CD4-positive, alpha-beta T cell treated with Interleukin-1 beta for 1 hour (primary cell): ENCODE data around the gene NFKBIL1.

Experiments
- DNase-seq, 2 donors: peaks; one replicate each; pipeline ENCODE4 v3.0.0-alpha.2; 2020 to 2022

The NFKBIL1 gene

DNA sequence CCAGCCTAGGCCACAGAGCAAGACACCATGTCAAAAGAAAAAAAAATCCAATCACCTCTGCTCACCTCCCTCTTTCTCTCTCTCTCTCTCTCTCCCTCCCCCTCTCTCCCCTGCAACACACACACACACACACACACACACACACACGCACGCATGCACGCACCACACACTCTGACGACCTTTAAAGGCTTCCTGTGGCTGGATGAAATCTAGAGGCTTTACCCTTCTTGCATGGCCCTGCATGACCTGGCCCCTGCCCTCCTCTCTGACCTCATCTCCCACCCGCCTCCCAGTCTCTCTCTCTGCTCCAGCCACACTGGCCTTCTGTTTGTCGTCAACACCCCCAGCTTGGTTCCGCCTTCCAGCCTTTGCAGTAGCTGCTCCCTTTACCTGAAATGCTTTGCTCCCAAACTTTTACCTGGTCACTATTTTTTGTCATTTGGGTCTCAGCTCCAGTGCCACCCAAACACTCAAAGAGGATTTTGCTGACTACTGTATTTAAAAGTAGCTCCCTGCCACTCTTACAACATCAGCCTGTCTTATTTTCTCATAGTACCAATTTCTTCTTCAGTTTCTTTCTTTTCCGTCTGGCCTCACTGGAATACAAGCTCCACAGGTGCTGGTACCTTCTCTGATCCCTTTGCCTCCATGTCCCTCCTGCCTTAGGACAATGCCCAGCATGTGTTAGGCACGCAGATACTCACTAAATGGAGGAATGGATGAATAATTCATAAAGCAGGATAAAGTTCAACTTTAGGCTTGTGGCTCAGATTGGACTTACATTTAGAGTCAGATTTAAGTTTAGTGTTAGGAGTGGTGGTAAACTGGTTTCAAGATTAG is 20.3 kb downstream of the NFKBIL1 start:
- DNase-seq: peak; percentile 47 to 51

DNA sequence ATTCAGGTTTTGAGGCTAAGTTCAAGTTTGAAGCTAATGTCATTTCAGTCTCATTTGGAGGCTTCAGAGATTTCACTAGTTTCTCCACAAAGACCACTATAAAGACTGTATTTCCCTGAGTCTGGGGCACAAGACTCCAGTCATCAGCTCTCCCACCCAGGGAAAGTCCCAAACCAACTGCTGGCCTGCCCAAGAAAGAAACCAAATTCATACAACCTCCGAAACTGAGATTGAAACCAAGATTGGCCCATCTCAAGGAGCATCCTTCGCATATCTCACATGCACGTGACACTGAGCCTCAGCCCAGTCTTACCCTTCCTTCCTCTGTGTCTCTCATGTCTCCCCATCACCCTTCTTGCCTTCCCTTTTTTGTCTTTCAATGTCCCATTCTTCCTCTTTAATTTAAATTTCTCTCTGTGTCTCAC is 21.1 kb downstream of the NFKBIL1 start:
- DNase-seq: peak; percentile 81 to 87

DNA sequence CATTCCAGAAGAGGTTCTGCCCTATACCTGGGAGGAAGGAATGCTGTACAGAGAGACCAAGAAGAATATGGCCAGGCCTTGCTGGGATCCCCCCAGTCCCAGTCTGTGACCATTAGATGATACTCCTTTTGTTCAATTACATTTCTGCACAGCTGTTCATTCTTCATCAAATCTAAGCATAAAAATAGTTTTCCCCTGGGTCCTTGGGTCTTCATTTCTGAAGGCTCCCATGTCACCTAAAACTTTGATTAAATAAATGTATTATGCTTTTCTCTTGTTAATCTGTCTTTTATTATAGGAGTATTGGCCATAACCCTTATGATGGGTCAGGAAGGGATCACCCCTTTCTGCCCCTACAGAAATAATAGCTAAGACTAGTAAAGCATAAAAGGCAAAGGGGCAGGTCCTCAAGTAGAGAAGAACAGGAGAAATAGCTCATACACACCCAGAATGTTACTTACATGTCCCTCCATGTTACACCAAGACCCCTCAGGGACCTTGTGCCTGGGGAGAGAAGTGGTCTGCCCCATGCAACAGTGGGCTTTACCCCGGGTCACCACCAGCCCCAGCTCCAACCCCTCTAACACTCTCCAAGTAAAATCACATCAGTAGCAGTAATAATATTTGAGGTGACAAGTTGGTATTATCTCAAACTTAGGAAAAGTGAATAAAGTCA is 22.6 kb downstream of the NFKBIL1 start:
- no peak for DNase-seq

GRCh38 chr6:31572041-31572911 is 24.9 kb downstream of the NFKBIL1 start, which contains the start of gene LTA:
Gene LTA (plus strand): TSS chr6:31572289. CDS start chr6:31572743, 454 bp downstream.
- peak; percentile 78 to 81 for DNase-seq

GRCh38 chr6:31573239-31574105 is 26.1 kb downstream of the NFKBIL1 start:
- no peak for DNase-seq

- no peak for DNase-seq
These were observed 27.0 kb downstream of the NFKBIL1 start for GRCh38 chr6:31574106-31575061.

DNA sequence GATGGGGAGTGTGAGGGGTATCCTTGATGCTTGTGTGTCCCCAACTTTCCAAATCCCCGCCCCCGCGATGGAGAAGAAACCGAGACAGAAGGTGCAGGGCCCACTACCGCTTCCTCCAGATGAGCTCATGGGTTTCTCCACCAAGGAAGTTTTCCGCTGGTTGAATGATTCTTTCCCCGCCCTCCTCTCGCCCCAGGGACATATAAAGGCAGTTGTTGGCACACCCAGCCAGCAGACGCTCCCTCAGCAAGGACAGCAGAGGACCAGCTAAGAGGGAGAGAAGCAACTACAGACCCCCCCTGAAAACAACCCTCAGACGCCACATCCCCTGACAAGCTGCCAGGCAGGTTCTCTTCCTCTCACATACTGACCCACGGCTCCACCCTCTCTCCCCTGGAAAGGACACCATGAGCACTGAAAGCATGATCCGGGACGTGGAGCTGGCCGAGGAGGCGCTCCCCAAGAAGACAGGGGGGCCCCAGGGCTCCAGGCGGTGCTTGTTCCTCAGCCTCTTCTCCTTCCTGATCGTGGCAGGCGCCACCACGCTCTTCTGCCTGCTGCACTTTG is 28.0 kb downstream of the NFKBIL1 start, which contains the start of gene TNF:
TNF (plus strand) TSS at position 231 of the 567 bp plus-strand sequence; CDS start at position 408, 177 bp downstream.
- DNase-seq: peak; percentile 90 to 93

DNA sequence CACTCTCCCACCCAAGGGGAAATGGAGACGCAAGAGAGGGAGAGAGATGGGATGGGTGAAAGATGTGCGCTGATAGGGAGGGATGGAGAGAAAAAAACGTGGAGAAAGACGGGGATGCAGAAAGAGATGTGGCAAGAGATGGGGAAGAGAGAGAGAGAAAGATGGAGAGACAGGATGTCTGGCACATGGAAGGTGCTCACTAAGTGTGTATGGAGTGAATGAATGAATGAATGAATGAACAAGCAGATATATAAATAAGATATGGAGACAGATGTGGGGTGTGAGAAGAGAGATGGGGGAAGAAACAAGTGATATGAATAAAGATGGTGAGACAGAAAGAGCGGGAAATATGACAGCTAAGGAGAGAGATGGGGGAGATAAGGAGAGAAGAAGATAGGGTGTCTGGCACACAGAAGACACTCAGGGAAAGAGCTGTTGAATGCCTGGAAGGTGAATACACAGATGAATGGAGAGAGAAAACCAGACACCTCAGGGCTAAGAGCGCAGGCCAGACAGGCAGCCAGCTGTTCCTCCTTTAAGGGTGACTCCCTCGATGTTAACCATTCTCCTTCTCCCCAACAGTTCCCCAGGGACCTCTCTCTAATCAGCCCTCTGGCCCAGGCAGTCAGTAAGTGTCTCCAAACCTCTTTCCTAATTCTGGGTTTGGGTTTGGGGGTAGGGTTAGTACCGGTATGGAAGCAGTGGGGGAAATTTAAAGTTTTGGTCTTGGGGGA is 28.7 kb downstream of the NFKBIL1 start:
- no peak for DNase-seq

GRCh38 chr6:31576897-31577578 is 29.6 kb downstream of the NFKBIL1 start:
- peak; percentile 51 to 67 for DNase-seq

DNA sequence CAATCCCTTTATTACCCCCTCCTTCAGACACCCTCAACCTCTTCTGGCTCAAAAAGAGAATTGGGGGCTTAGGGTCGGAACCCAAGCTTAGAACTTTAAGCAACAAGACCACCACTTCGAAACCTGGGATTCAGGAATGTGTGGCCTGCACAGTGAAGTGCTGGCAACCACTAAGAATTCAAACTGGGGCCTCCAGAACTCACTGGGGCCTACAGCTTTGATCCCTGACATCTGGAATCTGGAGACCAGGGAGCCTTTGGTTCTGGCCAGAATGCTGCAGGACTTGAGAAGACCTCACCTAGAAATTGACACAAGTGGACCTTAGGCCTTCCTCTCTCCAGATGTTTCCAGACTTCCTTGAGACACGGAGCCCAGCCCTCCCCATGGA is 30.2 kb downstream of the NFKBIL1 start:
- DNase-seq: no peak

GRCh38 chr6:31578184-31579118 is 31.0 kb downstream of the NFKBIL1 start:
- peak in 1 of 2 donors; percentile 36 for DNase-seq

DNA sequence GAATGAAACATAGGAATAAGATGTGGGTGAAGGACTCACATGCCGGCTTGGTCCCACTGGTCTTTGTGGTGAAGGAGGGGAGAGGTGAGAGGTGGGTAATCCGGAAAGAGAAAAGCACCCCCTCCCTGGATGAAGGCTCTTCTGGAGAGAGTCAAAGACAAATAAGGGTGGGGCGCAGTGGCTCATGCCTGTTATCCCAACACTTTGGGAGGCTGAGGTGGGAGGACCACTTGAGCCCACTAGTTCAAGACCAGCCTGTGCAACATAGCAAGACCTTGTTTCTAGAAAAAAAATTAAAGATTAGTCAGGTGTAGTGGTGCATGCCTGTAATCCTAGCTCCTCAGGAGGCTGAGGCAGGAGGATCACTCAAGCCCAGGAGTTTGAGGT is 31.7 kb downstream of the NFKBIL1 start:
- no peak for DNase-seq

DNA sequence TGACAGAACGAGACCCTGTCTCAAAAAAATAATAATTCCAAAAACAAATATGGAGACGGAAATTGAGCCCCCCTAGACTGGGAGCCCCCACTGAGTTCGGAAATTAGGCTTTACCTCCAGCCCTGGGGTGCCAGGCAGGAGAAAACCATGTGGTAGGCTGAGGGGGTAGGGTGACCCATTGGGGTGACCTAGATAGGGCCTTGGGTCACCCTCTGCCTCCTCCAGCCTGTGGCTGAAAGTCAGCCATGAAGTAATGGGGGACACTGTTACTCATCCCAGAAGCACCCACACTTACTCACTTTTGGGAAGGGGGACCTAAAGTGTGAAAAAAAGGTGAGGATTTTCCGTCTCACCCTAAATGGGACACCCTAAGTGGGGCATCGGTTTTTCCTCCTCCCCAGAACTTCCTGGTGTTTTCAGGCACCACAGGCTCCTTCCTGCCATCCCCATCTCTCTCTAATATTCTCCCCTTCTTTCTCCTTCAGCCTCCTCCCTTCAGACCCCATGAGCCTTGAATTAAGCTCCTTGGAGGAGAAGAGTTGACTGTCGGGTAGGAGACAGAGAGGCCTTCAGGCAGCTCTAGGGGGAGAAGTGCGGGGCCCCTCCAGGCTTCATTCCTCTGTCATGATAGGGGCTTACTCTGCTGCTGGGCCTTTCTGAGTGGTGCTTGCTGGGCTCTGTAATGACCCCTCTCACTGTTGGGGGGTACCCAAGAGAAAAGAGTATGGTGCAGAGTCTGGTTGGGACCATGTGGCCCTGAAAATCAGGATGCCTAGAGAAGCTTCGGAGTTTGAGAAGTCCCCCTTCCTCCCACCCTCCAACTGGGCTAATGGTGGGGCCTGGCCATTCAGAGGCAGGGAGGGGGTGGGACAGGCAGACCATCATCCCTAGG is 32.4 kb downstream of the NFKBIL1 start:
- DNase-seq: peak in 1 of 2 donors; percentile 39

- DNase-seq: no peak
These were observed 33.0 kb downstream of the NFKBIL1 start for GRCh38 chr6:31580438-31580740.

GRCh38 chr6:31580807-31581433 is 33.5 kb downstream of the NFKBIL1 start:
- peak; percentile 88 to 89 for DNase-seq

DNA sequence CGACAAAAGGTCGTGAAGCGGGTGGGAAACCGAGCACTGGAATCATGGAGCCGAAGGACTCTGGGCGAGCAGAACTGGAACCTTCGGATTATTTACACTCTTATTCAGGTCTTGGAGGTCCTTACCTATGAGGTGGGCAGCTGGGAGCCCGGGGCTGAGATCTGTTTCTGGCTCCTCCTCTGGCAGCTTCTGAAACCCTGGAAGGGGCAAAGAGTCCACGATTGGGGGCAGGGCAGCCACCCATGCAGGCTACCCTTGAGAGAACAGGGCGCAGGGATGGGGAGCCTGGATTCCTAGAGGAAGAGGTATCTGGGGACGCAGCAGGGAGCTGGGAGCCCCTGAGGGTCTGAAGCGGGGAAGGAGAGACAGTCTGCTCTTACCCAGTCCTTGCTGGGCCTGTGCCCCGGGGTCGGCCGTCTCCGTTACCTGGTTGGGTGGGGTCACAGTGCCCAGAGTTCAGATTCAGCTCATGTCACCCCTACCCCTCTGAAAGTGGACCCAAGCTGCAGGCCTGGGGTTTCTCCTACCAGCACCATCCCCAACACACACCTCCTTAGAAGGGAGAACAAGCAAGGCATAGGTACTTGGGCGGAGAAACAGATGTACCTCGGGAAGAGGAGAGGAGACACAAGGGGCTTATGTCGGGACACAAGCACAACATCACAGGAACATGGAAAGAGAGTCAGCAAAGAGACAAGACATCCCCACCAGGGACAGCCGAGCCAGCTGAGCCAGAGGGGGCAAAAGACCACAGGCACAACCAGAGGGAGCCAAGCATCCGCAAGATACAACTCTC is 34.2 kb downstream of the NFKBIL1 start:
- no peak for DNase-seq
